Occipital lobe (tissue), 2 donors: ENCODE measurements around the gene ANTXRL. TPM values are rescaled to one million over a fixed set of nuclear protein-coding genes. Genes with fewer than 3 reads are reported as not detected.
"Not testable (repeated sequence)": the region's sequence is repeated elsewhere in the genome, so short reads cannot be mapped to it uniquely, and the experiment has no call there.

ENCODE experiments used
- DNase-seq: peaks from one replicate; lab custom pipeline; 2025; lab: John Stamatoyannopoulos, UW
- total RNA-seq: library from RNA; depleted of rRNA; stranded (reverse); fragments of >200 nt; gene quantifications from one replicate; pipeline ENCODE4 v1.2.3, GENCODE V29; 2014

ANTXRL gene
- total RNA-seq, 1 donor from 2014 or later: not detected

DNA sequence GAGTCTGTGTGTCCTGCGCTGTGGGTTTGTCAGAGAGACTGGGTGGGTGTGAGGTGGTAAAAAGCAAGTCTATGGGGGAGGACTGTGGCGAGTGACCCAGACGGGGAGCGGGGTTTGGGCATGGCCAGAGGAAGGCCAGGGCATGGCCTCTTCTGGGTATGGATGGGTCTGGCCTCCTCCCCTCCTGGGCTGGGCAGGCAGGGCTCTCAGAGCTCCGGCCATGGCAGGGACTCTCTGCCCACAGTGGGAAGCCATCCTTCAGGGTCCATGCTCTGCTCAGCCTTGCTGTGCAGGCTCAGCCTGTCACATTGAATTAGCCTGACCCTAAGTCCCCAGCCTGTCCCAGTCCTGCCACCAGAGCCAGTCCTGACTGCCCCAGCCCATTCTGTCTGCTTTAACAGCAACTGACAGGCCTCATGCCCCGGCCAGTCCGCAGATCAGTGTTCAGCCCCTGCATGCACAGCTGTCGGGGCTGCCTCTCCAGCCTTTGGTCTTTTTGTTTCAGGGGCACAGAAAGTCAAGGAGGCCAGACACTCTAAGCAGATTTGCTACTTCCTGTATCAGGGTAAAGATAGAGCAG lies 7.9 kb downstream of the ANTXRL start:
- DNase-seq: no peak

DNA sequence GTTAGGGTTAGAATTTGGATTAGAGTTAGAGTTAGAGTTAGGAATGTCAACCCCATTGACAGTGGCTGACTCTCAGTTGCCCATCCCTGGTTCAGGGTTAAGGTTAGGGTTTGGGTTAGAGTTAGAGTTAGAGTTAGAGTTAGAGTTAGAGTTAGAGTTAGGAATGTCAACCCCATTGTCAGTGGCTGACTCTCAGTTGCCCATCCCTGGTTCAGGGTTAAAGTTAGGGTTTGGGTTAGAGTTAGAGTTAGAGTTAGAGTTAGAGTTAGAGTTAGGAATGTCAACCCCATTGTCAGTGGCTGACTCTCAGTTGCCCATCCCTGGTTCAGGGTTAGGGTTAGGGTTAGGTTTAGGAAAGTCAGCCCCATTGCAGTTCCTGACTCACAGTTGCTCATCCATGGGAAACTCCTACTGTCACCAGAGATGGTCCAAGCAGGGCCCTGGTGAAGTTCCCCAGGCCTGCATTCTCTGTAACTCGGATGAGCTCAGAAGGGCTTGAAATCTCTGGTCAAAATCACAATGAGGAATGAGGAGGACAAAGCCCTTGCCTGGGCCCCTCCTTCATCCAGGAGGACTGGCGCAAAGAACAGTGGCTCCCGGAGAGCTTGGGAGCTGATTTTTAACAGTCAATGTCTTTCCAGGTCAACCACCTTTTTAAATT lies 8.7 kb downstream of the ANTXRL start:
- DNase-seq: not testable (repeated sequence)

GRCh38 chr10:46296086-46296485 lies 9.3 kb downstream of the ANTXRL start:
- DNase-seq: not testable (repeated sequence)

- no peak for DNase-seq
These were observed 9.9 kb downstream of the ANTXRL start for GRCh38 chr10:46296641-46297141.

GRCh38 chr10:46297406-46298204 lies 10.8 kb downstream of the ANTXRL start:
- DNase-seq: no peak

- DNase-seq: no peak
These were observed 11.9 kb downstream of the ANTXRL start for GRCh38 chr10:46298477-46299285.

DNA sequence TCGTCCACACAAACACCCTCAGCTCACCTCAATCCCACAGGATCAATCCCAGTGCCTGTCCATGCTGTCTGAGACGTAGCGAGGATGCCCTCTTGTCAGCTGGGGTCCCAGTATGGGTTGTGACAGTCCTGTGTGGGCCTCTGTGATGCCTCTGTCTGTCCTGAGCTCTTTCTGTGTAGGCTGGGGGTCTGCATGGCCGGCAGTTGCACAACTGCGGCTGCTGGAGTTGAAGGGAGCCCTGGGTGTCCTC lies 12.4 kb downstream of the ANTXRL start:
- DNase-seq: no peak

- DNase-seq: no peak
These were observed 13.0 kb downstream of the ANTXRL start for GRCh38 chr10:46299536-46300369.

- not testable (repeated sequence) for DNase-seq
These were observed 13.5 kb downstream of the ANTXRL start for GRCh38 chr10:46300370-46300711.

DNA sequence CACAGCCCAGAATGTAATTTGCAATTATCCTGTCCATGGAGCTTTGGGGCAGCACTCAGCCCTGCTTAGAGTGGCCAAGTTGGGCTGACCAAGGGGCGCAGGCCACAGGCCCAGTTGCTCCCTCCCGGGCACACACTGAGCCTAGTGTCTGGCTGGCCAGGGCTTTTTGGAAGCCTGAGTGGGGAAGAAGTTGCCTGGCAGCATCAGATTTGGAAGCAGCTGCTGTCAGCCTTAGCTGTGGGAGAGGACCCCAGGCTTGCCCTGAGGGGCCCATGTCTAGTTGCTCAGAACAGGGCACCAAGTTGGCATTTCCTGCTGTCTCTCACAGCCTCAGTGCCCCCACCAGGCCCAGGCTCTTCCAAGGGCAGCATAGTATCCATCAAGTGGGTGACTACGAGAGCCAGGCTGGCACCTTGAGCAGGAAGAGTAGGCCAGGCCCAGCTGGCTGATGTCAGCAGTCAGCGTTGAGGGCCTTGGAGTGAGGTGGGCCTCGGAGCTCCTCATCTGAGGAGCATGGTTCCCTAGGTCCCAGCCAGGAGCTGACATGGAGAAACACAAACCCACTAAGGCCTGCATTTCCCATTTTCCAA lies 14.4 kb downstream of the ANTXRL start:
- no peak for DNase-seq

DNA sequence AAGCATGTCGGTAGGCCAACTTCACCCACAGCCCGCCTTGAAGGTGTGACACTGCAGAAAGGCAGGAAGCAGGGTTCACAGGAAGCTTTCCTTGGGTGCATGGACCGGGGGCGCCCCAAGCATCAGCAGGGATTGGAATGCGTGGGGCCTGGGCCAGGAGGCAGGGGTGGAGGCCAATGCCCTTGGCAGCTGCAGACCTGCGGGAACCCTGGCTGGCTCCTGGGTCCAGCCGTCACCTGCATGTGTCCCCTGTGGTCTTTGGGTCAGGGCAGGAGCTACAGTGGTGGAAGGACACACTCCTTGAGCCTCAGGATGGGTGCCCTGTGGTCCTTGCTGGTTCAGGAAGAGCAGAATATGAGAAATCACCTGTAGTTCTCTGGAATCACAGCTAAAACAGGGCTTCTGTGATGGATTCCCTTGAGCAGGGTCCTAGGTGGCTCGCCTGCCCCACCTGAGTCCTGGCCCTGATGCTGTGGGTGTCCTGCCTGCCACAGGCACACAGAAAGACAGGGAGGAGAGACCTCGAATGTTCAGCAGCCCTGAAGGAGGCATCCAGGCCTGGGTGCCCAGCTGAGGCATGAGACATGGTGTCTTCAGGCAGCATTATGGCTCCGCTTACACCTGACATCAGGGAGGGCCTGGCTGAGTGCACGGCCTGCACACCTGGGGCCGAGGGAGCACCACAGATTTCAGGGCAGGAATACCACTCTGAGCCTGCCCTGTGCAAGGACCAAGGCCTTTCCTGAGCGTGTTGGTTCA lies 15.1 kb downstream of the ANTXRL start:
- DNase-seq: no peak

GRCh38 chr10:46302765-46303352 lies 16.1 kb downstream of the ANTXRL start:
- DNase-seq: not testable (repeated sequence)

- DNase-seq: no peak
These were observed 17.3 kb downstream of the ANTXRL start for GRCh38 chr10:46304062-46304461.

DNA sequence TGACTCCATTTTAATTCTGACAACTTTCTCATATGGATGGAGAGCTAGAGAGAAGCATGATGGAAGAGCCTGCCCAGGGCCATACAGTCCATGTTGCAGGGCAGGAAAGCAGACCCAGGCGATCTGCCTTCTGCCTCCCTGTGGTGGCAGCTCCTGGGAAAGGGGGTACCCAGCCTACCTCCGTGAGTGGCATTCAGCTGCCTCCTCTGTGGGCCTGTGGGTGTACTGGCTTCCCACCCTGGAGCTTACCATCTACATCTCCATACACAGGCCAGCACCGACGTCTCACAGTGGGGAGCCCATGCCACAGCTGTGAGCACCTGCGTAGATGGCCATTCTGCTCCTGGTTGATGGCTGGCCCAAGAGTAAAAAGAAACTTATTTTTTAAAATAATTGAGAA lies 17.9 kb downstream of the ANTXRL start:
- not testable (repeated sequence) for DNase-seq

DNA sequence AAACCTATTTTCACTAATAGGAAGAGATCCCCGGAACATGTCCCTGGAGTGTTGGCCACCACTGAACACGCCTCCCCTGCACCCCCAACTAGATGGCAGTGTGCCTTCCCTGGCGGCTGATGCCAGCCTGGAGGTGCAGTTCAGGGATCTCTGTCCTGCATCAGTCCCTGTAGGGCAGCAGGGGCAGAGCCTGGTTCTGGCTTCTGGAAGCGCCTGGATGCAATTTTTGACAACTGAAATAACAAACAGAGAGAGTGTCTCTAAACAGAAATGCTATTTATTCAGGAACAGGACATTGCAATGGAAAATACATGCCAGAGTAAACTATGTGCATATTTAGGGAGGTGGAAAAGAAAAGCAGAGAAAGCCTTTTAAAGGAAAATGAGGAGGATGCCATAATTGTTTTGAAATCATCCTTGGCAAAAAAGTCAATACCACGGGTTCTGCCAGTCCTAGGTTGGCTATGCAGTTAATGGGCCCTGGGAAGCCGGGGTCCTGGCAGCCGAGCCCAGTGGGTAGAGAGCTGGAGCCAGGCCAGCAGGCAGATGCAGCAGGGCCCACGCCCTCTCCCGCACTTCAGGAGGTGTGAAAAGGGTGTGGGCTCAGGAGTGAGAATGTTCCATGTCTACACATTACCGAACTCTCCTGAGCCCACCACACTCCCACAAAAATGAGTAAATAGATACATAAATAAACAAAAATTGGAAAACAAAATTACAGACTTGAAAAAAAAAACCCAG lies 18.5 kb downstream of the ANTXRL start:
- peak; percentile 17 for DNase-seq

GRCh38 chr10:46305986-46306385 lies 19.2 kb downstream of the ANTXRL start:
- DNase-seq: no peak

- DNase-seq: no peak
These were observed 19.9 kb downstream of the ANTXRL start for GRCh38 chr10:46306516-46307184.
